ENCODE results near the gene MAGI3. TPM values are rescaled to one million over a fixed set of nuclear protein-coding genes. Genes with fewer than 3 reads are reported as not detected.
A peak's percentile ranks its signal among the peaks of the same experiment; 100 is the strongest.

The MAGI3 gene
- total and polyA plus RNA-seq, 7 donors = 11.4 to 22.5 (median 18.9) TPM

- 48 to 83% methylated on average over 4 of the region's 4 CpGs for WGBS, 2 donors
- intact Hi-C loops (cut with DNase I) = no loop called here
- H3K27ac ChIP-seq = peak overlapping the region in 1 of 4 donors; percentile 14
- no peak for DNase-seq
- H3K4me1 ChIP-seq = peaks cover 0 to 37% (median 12%) of the 10 kb centered on the region in 4 donors
- no peaks in the 10 kb centered on the region for H3K36me3 ChIP-seq
- no peak overlapping the region for H3K4me3 ChIP-seq
- no peaks in the 10 kb centered on the region for H3K9me3 ChIP-seq
- no peaks in the 10 kb centered on the region for H3K27me3 ChIP-seq
- TF ChIP-seq EP300 (IDR thresholded peaks at IDR 0.05) = no peak
- no peak for TF ChIP-seq POLR2A (IDR thresholded peaks at IDR 0.05)
These were observed 144.0 kb downstream of the MAGI3 start for GRCh38 chr1:113534130-113534817.

- no peak for TF ChIP-seq CTCF (IDR thresholded peaks at IDR 0.05)
- TF ChIP-seq POLR2AphosphoS5 (IDR thresholded peaks at IDR 0.05) = no peak
- TF ChIP-seq POLR2A (IDR thresholded peaks at IDR 0.05) = no peak
- no peak for TF ChIP-seq EP300 (IDR thresholded peaks at IDR 0.05)
- Histone ChIP-seq H3K36me3 (no peaks in the 10 kb centered on the region), H3K27ac (no peak overlapping the region), H3K4me3 (no peak overlapping the region), H3K4me1 (peaks cover 0 to 37% (median 12%) of the 10 kb centered on the region in 4 donors), H3K27me3 (no peaks in the 10 kb centered on the region), H3K9me3 (no peaks in the 10 kb centered on the region)
- WGBS, 2 donors = 37 to 60% methylated on average over 1 of the region's 1 CpG
- DNase-seq = no peak
- intact Hi-C loops (cut with DNase I) = no loop called here
These were observed 144.6 kb downstream of the MAGI3 start for GRCh38 chr1:113534875-113535274.

GRCh38 chr1:113536182-113536780 is 146.0 kb downstream of the MAGI3 start:
- Histone ChIP-seq H3K27me3 (no peaks in the 10 kb centered on the region), H3K4me3 (no peak overlapping the region), H3K4me1 (peaks cover 0 to 26% (median 12%) of the 10 kb centered on the region in 4 donors), H3K9me3 (no peaks in the 10 kb centered on the region), H3K27ac (no peak overlapping the region), H3K36me3 (no peaks in the 10 kb centered on the region)
- WGBS, 2 donors = 94 to 95% methylated on average over 1 of the region's 1 CpG
- TF ChIP-seq POLR2A (IDR thresholded peaks at IDR 0.05) (no peak), EP300 (IDR thresholded peaks at IDR 0.05) (no peak), POLR2AphosphoS5 (IDR thresholded peaks at IDR 0.05) (no peak), CTCF (IDR thresholded peaks at IDR 0.05) (no peak)
- intact Hi-C loops (cut with DNase I) = no loop called here
- no peak for DNase-seq

- Histone ChIP-seq H3K9me3 (no peaks in the 10 kb centered on the region), H3K36me3 (no peaks in the 10 kb centered on the region), H3K4me1 (peaks cover 0 to 19% (median 12%) of the 10 kb centered on the region in 4 donors), H3K4me3 (no peak overlapping the region), H3K27me3 (no peaks in the 10 kb centered on the region), H3K27ac (no peak overlapping the region)
- WGBS, 2 donors = 89 to 91% methylated on average over 3 of the region's 3 CpGs
- TF ChIP-seq POLR2A (IDR thresholded peaks at IDR 0.05) (no peak), EP300 (IDR thresholded peaks at IDR 0.05) (no peak), POLR2AphosphoS5 (IDR thresholded peaks at IDR 0.05) (no peak), CTCF (IDR thresholded peaks at IDR 0.05) (no peak)
- no peak for DNase-seq
- intact Hi-C loops (cut with DNase I) = no loop called here
These were observed 147.9 kb downstream of the MAGI3 start for GRCh38 chr1:113538225-113538624.

GRCh38 chr1:113540335-113540734 is 150.0 kb downstream of the MAGI3 start:
- DNase-seq = no peak
- intact Hi-C loops (cut with DNase I) = no loop called here
- Histone ChIP-seq H3K4me1 (peaks cover 0 to 11% (median 1%) of the 10 kb centered on the region in 4 donors), H3K36me3 (no peaks in the 10 kb centered on the region), H3K27ac (no peak overlapping the region), H3K4me3 (no peak overlapping the region), H3K9me3 (no peaks in the 10 kb centered on the region), H3K27me3 (no peaks in the 10 kb centered on the region)
- WGBS, 2 donors = 29 to 77% methylated on average over 3 of the region's 3 CpGs
- no peak for TF ChIP-seq POLR2A (IDR thresholded peaks at IDR 0.05)
- no peak for TF ChIP-seq EP300 (IDR thresholded peaks at IDR 0.05)
- TF ChIP-seq CTCF (IDR thresholded peaks at IDR 0.05) = no peak
- no peak for TF ChIP-seq POLR2AphosphoS5 (IDR thresholded peaks at IDR 0.05)
